Left colon (tissue), 2 donors: ENCODE measurements around the gene LAMC1. TPM values are rescaled to one million over a fixed set of nuclear protein-coding genes. Genes with fewer than 3 reads are reported as not detected.
A peak's percentile ranks its signal among the peaks of the same experiment; 100 is the strongest.

Experiments used
- ATAC-seq: fragments of 200-7000 bp; cut with Tn5 transposase; one replicate; pipeline ENCODE4 v1.9.1; 2020; ENCODE audit warnings: mild to moderate bottlenecking, moderate library complexity
- DNase-seq, 2 donors: peaks; one replicate each; pipeline ENCODE4 v3.0.0-alpha.2; 2020
- intact Hi-C, 2 donors: fragments of 100-400 bp; cut with DNase I in 1 of 2; cut with micrococcal nuclease in 1 of 2; formaldehyde crosslinking; loops; one replicate each; pipeline versions ENCODE4 v1.11.2 to v1.14.0; 2022; cut with DNase I, micrococcal nuclease
- total RNA-seq, 2 donors: library from RNA; stranded (reverse); fragmentation: NEBNext Ultra II Directional; extraction: Animal tissue kit (Norgen Biotek cat#: 25700); gene quantifications; one replicate each; pipeline ENCODE4 v1.2.1, GENCODE V29; 2021
- donor health status: DM: no; HTN: no; CAD: no.
- donor health status: DM: yes; HTN: yes; CAD: no.

Gene LAMC1
- total RNA-seq, 2 donors from 2014 or later: 32.3 to 54.8 TPM

DNA sequence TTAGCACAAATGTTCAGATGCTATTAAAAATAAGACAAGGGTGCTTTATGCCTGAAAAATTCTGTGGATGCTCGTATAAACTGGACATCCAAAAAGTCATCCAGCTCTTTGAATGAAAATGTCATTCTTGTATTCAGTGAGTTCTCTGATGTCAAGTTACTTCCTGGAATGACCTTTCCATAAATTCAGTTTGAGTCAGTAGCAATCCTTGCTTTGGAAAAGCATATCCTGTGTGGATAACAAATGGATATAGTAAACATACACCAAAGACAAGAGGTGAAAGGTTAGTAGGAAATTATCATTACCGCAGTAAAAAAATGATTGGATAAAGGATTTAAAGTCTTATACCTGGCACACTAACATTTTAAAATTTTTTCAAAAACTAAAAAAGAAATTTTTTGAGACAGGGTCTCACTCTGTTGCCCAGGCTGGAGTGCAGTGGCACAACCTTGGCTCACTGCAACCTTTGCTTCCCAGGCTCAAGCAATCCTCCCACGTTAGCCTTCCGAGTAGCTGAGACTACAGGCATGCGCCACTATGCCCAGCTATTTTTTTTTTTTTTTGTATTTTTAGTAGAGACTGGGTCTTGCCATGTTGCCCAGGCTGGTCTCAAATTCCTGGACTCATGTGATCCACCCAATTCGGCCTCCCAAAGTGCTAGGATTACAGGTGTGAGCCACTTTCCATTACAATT lies 10.8 kb upstream of the LAMC1 start:
- intact Hi-C loops: loop anchor here in 1 of 2 donors (10.0 kb wide), 1 partner anchor 48 kb away; no protein-coding TSS in a partner anchor

DNA sequence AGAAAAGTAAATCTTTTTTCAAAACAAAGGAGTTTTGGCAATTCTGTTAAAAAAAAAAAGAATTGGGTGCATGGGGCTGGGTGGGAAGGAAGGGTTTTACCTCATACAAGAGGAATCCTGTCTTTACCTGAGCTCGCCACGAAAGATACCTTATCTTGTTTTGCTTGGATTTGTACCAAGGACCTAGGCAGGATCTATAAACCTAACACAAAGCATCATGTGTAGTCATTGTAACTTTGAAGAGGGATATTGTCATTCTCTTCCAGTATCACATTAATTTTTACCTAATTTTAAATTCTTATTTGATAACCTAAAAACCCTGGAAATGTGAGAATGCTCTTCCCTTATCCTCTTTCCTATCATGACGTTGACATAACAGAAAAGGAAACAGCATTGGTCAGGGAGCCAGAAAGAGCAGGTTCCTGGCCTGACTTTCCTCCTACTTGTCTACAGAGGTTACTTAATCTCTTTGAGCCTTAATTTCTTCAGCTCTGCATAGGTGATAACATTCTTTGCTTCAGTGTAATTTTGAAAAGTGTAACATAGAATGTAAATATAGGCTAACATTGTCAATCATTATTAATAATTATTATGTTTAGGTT lies 4.0 kb upstream of the LAMC1 start:
- DNase-seq: no peak

More for the DNA sequence above, 10.8 kb upstream of the LAMC1 start:
- DNase-seq: no peak
- ATAC-seq: no peak

DNA sequence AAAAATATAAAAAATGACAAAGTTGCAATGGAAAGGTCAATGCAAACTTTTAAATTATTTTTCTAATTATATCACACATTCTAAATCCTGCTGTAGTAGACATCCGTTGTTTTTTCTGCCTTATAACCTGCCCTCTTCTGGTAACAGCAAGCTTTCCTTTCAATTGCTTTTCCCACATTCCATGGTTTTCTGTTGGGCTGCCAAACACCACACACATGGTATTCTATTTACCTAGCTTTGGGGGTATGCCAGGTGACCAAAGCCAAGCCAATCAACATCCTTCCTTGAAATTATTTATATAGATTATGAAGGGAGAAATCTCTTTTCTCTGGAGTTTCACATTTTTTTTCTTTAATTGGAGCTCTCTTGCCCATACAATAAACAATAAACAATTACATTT lies 3.4 kb upstream of the LAMC1 start:
- ATAC-seq: no peak
- no peak for DNase-seq
- intact Hi-C loops: loop anchor here in 1 of 2 donors (10.0 kb wide), 1 partner anchor 55 kb away; no protein-coding TSS in a partner anchor

More for the DNA sequence above, 4.0 kb upstream of the LAMC1 start:
- no peak for ATAC-seq
- intact Hi-C loops: loop anchor here in 1 of 2 donors (10.0 kb wide), 1 partner anchor 54 kb away; no protein-coding TSS in a partner anchor

DNA sequence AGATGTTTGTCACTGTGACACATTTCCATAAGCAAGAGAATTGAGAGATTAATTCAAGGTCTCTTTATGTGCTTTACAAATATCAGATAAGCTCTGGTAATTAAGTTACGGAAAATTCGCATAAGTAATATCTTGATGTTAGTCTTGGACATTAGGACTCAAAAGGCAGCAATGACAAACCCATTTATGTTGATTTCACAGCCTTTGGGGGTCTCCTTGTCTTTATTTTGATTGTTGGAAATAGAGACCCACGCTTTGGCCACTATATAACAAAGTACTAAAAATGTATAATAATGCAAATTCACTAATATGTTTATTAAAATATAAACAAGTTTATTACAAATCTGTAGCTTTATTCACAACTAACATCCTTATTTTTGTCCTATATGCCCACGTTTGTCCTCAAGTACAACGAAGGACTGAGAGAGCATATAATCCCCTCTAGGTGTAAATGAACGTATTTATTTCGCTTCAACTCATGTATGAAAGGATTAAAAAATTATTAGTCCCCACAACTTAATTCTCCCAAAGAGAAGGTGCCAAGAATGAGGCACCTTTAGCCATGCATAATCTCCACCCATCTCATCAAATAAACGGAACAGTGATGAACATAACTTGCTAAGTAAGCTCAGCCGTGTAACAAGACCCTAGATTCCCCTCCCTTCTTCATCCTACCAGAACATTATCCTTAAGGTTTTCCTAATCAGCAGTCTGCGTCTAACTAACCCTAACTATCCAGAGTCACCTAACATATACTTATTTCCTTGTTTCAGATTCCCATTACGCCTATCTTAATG lies 1.6 kb upstream of the LAMC1 start:
- DNase-seq: no peak
- intact Hi-C loops: no loop called here
- ATAC-seq: no peak

DNA sequence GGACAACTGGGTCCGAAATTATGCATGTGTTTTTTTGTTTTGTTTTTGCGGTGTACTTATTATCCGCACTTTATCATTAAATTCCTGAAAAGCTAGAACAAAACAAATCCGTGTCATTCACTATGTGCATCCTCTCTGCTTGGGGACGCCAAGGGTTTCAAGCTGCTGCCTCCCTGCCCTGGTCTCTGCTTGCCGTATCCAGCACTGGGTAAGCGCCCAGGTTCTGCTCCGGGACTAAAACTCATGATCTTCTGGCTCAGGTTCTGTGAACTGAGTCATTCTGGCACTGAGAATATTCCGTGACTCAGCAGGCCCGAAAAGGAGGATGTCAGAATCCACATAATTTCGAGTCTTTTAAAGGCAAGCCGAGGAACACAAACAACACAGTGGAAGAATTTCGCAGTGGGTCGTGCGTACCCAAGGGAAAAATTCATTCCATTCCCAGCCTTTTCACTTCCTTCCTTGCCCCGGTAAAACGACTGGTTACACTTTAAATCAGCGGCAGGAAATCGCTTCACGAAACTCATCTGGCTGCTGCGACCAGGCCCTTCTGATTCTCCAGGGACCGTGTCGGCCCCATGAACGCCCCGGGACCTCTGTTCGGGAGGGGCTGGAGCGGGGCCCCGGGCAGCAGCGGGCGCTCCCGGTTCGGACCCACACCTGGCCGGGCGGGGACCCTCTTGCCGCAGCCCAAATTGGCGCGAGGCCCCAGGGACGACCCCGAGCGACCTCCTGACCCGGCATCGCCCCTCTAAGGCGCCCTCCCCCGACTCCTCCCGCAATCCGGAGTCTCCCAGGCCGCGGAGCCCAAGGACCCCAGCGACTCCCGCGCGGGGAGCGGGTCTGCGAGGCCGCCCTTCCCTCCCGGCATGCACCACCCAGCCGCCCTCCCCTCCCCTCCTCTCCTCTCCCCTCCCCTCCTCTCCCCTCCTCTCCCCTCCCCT lies 746 bp upstream of the LAMC1 start:
- DNase-seq (peak; percentile 55 to 84), ATAC-seq (peak; percentile 49)
- intact Hi-C loops: no loop called here

DNA sequence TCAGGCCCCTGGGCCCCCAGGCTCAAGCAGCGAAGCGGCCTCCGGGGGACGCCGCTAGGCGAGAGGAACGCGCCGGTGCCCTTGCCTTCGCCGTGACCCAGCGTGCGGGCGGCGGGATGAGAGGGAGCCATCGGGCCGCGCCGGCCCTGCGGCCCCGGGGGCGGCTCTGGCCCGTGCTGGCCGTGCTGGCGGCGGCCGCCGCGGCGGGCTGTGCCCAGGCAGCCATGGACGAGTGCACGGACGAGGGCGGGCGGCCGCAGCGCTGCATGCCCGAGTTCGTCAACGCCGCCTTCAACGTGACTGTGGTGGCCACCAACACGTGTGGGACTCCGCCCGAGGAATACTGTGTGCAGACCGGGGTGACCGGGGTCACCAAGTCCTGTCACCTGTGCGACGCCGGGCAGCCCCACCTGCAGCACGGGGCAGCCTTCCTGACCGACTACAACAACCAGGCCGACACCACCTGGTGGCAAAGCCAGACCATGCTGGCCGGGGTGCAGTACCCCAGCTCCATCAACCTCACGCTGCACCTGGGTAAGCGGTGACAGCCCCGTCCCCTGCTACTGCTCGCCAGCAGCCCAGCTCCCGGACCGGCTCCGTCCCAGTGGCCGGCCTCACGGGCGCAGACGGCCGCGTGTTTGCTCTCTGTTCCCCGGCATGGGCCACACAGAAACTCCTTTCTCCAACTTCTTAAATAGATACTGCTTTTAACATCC lies 539 bp downstream of the LAMC1 start:
- peak; percentile 87 for ATAC-seq
- intact Hi-C loops: no loop called here
- DNase-seq: peak; percentile 82 to 83

DNA sequence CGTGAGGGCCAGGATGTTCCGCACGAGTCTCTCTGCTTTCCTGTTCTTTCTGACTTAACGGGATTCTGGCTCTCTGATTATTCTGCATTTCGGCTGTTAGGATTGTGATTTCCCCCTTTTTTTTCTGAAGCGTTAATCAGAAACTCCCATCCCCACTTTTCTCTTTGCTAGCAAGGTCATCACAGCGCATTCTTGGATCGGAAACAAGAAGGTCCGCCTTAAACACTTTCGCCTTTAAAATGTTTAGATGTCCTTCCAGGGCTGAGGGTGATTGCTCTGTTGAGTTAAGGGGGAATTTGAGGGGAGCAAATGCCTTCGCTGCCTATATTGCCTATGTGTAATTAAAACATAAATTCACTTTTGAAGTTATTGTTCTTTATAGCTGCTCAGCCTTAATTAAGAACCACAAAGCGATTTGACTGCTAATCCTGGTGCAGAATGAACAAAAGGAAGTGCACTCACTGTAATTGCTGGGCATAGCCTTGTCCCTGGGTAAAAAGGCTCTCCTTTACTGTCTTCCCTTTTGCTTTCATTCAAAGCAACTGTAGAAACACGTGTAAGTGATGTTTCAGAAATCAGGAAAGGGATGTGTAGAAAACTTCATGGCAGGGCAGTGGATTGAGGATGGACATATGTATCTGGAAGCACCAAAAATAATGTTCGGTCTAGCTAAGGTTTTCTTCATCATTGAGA lies 1.2 kb downstream of the LAMC1 start:
- no peak for DNase-seq
- intact Hi-C loops: no loop called here
- ATAC-seq: no peak

DNA sequence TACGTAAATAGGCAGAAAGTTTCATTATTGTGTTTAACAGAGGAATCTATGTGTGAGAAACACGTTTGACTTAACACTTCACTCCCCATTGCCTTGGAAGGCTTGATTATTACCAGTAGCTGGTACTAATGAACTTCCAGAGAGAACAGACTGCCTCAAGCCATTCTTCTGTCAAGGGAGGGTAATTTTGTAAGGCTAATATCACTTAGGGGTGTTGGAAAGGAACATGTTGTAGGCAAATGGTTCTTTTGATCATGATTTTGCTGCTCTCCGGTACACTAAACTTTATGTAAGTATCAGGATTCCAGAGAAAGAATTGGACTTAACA lies 1.8 kb downstream of the LAMC1 start:
- intact Hi-C loops: no loop called here
- no peak for DNase-seq
- no peak for ATAC-seq

DNA sequence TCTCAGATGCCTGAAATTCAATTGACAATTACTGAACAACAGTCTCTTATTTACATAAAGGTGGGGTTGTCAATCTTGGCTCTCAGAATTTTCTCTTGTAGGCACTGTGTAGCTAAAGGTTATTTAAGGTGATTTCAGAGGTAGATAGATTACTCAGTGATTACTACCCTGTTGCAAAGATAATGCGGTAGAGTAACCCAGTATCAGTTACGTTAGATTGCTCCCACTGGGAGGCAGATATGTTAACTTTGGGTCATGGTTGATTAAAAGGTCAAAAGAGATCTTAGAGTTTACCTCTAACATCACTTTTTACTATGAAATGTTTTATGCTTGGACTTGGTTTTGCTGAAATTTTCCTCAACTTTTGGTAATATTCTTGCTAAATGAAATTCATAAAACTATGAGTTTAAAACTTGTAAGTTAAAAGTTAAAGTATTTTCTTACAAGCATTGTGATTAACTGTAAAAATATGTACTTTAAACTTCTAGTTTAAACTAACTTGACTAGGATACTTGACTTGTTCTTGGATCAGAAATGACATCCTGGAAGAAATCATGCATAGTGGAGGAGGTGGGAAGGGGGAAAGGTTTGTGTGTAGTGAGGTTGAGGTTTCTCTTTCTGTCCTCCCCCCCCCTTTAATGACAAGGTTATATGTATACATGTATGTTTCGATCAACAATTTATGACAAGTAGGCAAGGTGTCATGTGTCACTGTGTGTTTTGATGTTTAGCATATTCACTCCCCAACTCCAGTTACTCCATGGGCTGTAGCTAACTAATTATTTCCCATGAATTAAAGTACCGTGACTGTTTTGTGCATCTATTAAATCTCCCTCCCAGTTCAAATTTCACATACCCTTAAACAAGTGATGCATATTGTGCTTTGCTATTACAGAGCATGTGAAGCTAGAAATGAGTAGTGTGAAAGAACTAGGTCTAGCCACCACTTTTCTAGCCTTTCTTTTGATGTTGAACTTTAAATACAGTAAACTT lies 2.9 kb downstream of the LAMC1 start:
- no peak for ATAC-seq
- intact Hi-C loops: no loop called here
- DNase-seq: no peak

DNA sequence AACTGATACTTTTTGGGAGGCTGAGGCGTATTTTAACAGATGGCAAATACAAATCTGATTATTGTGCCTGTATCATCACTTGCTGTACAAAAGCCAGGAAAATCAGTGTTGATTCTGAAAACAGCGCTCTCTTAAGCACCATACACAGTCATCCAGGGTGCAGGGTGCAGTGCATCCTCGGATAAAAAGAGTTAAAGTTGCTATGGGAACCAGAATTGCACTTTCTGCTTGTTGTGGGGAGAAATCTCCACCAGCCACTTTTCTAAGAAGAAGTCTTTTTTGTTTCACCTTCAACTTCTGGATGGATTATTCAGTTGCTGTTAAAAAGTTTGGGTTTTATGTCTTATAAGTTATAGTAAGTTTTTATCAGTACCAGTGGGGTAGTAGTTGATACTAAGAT lies 3.8 kb downstream of the LAMC1 start:
- intact Hi-C loops: no loop called here
- no peak for DNase-seq
- ATAC-seq: no peak

DNA sequence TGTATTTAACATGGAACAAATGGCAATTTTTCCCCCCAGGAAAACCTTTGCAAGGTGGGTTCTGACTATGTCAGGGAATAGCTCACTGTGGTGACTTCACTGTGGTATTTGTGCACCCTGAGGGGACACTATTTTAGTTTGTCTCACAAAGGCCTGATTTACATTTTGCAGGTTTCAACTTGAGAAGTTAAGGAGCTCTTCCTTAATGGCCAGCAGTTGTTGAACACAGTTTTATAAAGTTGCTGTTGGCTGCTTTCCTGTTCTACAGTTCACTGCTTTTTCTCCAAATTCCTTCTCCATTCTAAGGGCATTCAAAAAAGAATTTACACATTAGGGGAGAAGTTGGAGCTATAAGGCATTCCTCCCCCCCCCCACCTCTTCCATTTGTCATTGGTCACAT lies 4.6 kb downstream of the LAMC1 start:
- no peak for DNase-seq
- no peak for ATAC-seq
- intact Hi-C loops: no loop called here

DNA sequence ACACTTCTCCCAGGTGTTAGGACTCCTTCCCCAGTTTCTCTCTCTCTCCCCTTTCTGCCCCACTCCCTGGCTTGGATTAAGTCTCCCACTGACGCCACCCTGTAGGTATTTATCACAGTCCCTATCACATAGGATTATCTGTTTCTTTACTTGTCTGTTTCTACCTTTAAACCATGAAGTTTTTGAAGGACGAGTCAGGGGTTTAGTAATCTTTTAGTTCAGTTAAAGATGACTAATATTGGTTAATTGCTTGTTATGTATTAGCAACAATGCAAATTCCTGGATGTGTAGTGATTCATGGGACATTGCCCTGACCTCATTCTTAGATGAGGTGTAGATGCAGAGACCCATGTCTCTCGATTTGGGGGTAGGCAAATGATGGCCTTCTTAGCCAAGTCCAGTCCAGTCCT lies 6.4 kb downstream of the LAMC1 start:
- DNase-seq: no peak
- intact Hi-C loops: no loop called here
- ATAC-seq: no peak

DNA sequence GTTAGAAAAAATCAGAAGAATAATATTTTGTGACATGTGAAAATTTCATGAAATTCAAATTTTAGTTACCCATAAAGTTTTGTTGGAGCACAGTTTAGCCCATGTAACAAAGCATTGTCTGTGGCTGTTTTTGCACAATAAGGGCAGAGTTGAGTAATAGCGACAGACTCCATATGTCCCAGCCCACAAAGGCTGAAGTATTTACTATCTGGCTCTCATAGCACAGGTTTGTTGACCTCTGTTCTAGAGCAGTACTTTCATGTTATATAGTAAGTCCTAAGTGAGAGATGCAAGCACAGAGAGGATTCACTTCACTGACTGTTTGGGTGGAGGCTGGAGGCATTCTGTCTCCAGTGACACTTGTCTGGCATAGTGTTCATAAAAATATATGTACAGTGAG lies 6.8 kb downstream of the LAMC1 start:
- ATAC-seq (peak; percentile 45), DNase-seq (no peak)
- intact Hi-C loops: loop anchor here in 1 of 2 donors (10.0 kb wide), 1 partner anchor 55 kb away; no protein-coding TSS in a partner anchor

DNA sequence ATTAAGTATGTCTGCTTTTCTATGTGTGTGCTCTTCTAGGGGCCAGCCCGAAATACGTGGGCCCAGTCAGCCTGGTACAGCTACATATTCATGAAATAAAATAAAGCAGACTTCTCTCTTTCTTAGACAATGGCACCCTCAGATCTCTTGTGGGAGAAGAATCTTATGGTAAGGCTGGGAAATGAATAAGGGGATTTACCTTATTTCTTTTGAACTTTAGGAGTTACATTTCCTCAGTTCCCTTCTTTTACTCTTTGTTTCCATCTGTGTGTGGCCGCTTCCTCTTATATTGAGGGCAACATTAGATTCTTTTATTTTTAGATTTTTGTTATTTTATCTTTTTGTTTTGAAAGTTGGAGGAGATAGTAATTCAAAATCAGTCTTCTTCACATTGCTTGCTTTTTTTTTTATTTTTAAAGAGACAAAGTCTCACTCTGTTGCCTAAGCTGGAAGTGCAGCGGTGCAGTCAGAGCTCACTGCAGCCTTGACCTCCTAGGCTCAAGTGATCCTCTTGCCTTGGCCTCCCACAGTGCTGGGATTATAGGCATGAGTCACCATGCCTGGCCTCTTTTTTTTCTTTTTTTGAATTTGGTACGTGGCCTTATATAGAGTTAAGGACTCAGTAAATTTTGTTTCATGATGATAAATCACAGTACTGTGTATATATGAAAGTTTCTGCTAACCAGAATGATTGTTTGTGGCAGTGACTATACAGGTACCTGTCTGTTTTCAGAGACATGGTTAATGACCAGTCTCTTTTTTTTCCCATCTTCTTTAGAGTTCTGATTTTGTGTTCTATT lies 9.1 kb downstream of the LAMC1 start:
- ATAC-seq (no peak), DNase-seq (no peak)
- intact Hi-C loops: loop anchor here in 1 of 2 donors (10.0 kb wide), 1 partner anchor 52 kb away; no protein-coding TSS in a partner anchor

DNA sequence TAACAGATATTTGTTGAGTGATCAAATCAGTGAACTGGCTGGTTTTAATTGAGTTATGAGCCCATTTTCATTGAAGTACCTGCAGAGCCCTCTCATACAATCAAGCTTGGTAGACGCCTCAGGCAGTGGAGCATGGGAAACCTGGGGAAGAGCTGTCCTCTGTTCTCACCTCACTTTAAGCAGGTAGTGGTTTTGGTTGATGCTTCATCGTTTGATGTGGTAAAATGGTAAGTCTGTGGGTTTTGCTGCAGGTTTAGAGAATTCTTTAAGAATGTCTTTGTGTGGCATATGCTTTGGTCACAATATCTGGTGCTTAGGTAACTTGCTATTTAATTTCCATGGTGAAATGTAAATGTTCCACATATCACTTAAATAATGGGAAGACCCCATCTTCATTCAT lies 10.0 kb downstream of the LAMC1 start:
- ATAC-seq: no peak
- DNase-seq: no peak
- intact Hi-C loops: loop anchor here in 1 of 2 donors (10.0 kb wide), 1 partner anchor 52 kb away; no protein-coding TSS in a partner anchor
